Liver (tissue), 3 donors: ENCODE measurements around the gene CLN3.

Experiments
- EGR1 ChIP-seq, 2 donors: IDR thresholded peaks; 2 replicates each; pipeline ENCODE4 v1.6.1; 2016 to 2018; ENCODE audit warnings: antibody characterized with exemption in 2 of 2, low read depth in 2 of 2
- GABPA ChIP-seq, 2 donors: IDR thresholded peaks in 1 of 2; conservative IDR thresholded peaks in 1 of 2; 2 replicates each; pipeline ENCODE4 v1.6.1; 2016; ENCODE audit warnings: antibody characterized with exemption in 2 of 2, mild to moderate bottlenecking in 1 of 2, moderate library complexity in 1 of 2
- JUND ChIP-seq, 2 donors: IDR thresholded peaks; 2 replicates each; pipeline ENCODE4 v1.6.1; 2016; ENCODE audit warnings: antibody characterized with exemption in 2 of 2
- TAF1 ChIP-seq: conservative IDR thresholded peaks from 2 replicates; pipeline ENCODE4 v1.6.1; 2016; ENCODE audit warnings: antibody characterized with exemption, mild to moderate bottlenecking
- TF ChIP-seq, protein P1 (sequence below): fragments of 150-350 bp; IDR thresholded peaks from 2 replicates; pipeline ENCODE4 v1.5.1; 2017; ENCODE audit warnings: improper control_type of control experiment, low read depth, low read length; ENCODE audit not compliant: missing input control
- donor health status: healthy.
- donor health status: healthy.

- TF ChIP-seq, protein P1, sequence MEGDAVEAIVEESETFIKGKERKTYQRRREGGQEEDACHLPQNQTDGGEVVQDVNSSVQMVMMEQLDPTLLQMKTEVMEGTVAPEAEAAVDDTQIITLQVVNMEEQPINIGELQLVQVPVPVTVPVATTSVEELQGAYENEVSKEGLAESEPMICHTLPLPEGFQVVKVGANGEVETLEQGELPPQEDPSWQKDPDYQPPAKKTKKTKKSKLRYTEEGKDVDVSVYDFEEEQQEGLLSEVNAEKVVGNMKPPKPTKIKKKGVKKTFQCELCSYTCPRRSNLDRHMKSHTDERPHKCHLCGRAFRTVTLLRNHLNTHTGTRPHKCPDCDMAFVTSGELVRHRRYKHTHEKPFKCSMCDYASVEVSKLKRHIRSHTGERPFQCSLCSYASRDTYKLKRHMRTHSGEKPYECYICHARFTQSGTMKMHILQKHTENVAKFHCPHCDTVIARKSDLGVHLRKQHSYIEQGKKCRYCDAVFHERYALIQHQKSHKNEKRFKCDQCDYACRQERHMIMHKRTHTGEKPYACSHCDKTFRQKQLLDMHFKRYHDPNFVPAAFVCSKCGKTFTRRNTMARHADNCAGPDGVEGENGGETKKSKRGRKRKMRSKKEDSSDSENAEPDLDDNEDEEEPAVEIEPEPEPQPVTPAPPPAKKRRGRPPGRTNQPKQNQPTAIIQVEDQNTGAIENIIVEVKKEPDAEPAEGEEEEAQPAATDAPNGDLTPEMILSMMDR, result no peak
- no peak for TF ChIP-seq JUND (IDR thresholded peaks at IDR 0.05)
- no peak for TF ChIP-seq EGR1 (IDR thresholded peaks at IDR 0.05; ENCODE audit: low read depth in 2 of 2)
- no peak for TF ChIP-seq TAF1
- no peak for TF ChIP-seq GABPA (IDR thresholded peaks at IDR 0.05 in 1 of 2, conservative IDR thresholded peaks at IDR 0.05 in 1 of 2)
Measured at GRCh38 chr16:28521436-28521835, 29.6 kb upstream of the CLN3 start.
